Measurements from ENCODE around the gene BNIP3. TPM values are rescaled to one million over a fixed set of nuclear protein-coding genes. Genes with fewer than 3 reads are reported as not detected.

Gene BNIP3
- total RNA-seq, 3 donors from 2014 or later: 2.5 to 25.8 (median 5.6) TPM

GRCh38 chr10:131938681-131939080 lies 43.0 kb downstream of the BNIP3 start:
- H3K4me3 ChIP-seq: no peak overlapping the region
- ATAC-seq (no peak), DNase-seq (no peak)
- H3K4me1 ChIP-seq (ENCODE audit: low read depth): no peaks in the 10 kb centered on the region
- intact Hi-C loops (cut with DNase I, micrococcal nuclease): no loop called here
- no peaks in the 10 kb centered on the region for H3K9me3 ChIP-seq
- no peak for TF ChIP-seq CTCF (IDR thresholded peaks at IDR 0.05)
- H3K36me3 ChIP-seq (ENCODE audit: low read depth): no peaks in the 10 kb centered on the region

- peaks cover 7% of the 10 kb centered on the region for H3K4me1 ChIP-seq (ENCODE audit: low read depth)
- no peak overlapping the region for H3K4me3 ChIP-seq
- H3K9me3 ChIP-seq: no peaks in the 10 kb centered on the region
- intact Hi-C loops (cut with DNase I, micrococcal nuclease): no loop called here
- no peak for TF ChIP-seq CTCF (IDR thresholded peaks at IDR 0.05)
- no peaks in the 10 kb centered on the region for H3K36me3 ChIP-seq (ENCODE audit: low read depth)
- DNase-seq (no peak), ATAC-seq (no peak)
Observed at GRCh38 chr10:131937836-131938235, 43.9 kb downstream of the BNIP3 start.

GRCh38 chr10:131936736-131937135 lies 45.0 kb downstream of the BNIP3 start:
- no peak overlapping the region for H3K4me3 ChIP-seq
- DNase-seq: no peak
- H3K4me1 ChIP-seq (ENCODE audit: low read depth): peaks cover 10% of the 10 kb centered on the region
- no peaks in the 10 kb centered on the region for H3K36me3 ChIP-seq (ENCODE audit: low read depth)
- no peak for ATAC-seq
- intact Hi-C loops (cut with DNase I, micrococcal nuclease): no loop called here
- TF ChIP-seq CTCF (IDR thresholded peaks at IDR 0.05): no peak
- no peaks in the 10 kb centered on the region for H3K9me3 ChIP-seq

GRCh38 chr10:131936294-131936693 lies 45.4 kb downstream of the BNIP3 start:
- Histone ChIP-seq H3K4me3 (no peak overlapping the region), H3K9me3 (no peaks in the 10 kb centered on the region), H3K4me1 (ENCODE audit: low read depth) (peaks cover 10% of the 10 kb centered on the region), H3K36me3 (ENCODE audit: low read depth) (no peaks in the 10 kb centered on the region)
- no peak for DNase-seq
- no peak for TF ChIP-seq CTCF (IDR thresholded peaks at IDR 0.05)
- intact Hi-C loops (cut with DNase I, micrococcal nuclease): no loop called here
- no peak for ATAC-seq

- Histone ChIP-seq H3K4me3 (no peak overlapping the region), H3K9me3 (no peaks in the 10 kb centered on the region), H3K4me1 (ENCODE audit: low read depth) (peaks cover 10% of the 10 kb centered on the region), H3K36me3 (ENCODE audit: low read depth) (no peaks in the 10 kb centered on the region)
- intact Hi-C loops (cut with DNase I, micrococcal nuclease): no loop called here
- ATAC-seq (no peak), DNase-seq (no peak)
- no peak for TF ChIP-seq CTCF (IDR thresholded peaks at IDR 0.05)
Observed at GRCh38 chr10:131935260-131935659, 46.5 kb downstream of the BNIP3 start.

- Histone ChIP-seq H3K4me1 (ENCODE audit: low read depth) (peaks cover 10% of the 10 kb centered on the region), H3K4me3 (no peak overlapping the region), H3K9me3 (no peaks in the 10 kb centered on the region), H3K36me3 (ENCODE audit: low read depth) (no peaks in the 10 kb centered on the region)
- TF ChIP-seq CTCF (IDR thresholded peaks at IDR 0.05): no peak
- DNase-seq: no peak
- ATAC-seq: no peak
- intact Hi-C loops (cut with DNase I, micrococcal nuclease): no loop called here
Observed at GRCh38 chr10:131934769-131935168, 47.0 kb downstream of the BNIP3 start.
